H1 (cell line): ENCODE results near the gene NT5C1A. TPM values are rescaled to one million over a fixed set of nuclear protein-coding genes. Genes with fewer than 3 reads are reported as not detected.
A peak's percentile ranks its signal among the peaks of the same experiment; 100 is the strongest.

Source experiments
- CHD7 ChIP-seq: fragments of 300-600 bp; sonication (generic); IDR thresholded peaks from 2 replicates; pipeline ENCODE4 v1.7.1; 2012; ENCODE audit warnings: low read length, moderate library complexity, mild to moderate bottlenecking, inconsistent platforms; ENCODE audit not compliant: insufficient replicate concordance
- CTCF ChIP-seq, 3 experiments: IDR thresholded peaks; 1 replicate in 2 of 3; 2 replicates in 1 of 3; pipeline versions ENCODE4 v1.5.1 to v1.6.1; 2011; ENCODE audit warnings: low read length in 3 of 3, mild to moderate bottlenecking in 3 of 3, inconsistent platforms in 2 of 3, low read depth in 1 of 3, moderate library complexity in 1 of 3; ENCODE audit not compliant: insufficient read depth in 1 of 3; ENCODE audit errors: control extremely low read depth in 1 of 3
- KDM1A ChIP-seq: fragments of 200-600, 300-600 bp; sonication (generic); IDR thresholded peaks from 2 replicates; pipeline ENCODE4 v1.7.1; 2016; ENCODE audit warnings: mild to moderate bottlenecking, low read length, borderline replicate concordance
- RNF2 ChIP-seq: fragments of 200-900, 300-1000 bp; sonication (generic); IDR thresholded peaks from 2 replicates; pipeline ENCODE4 v1.7.1; 2016; ENCODE audit warnings: borderline replicate concordance, low read depth, mild to moderate bottlenecking, antibody characterized with exemption, low read length; ENCODE audit not compliant: poor library complexity, severe bottlenecking; ENCODE audit errors: missing control alignments
- SIRT6 ChIP-seq: IDR thresholded peaks from one replicate; pipeline ENCODE4 v1.7.1; 2012; ENCODE audit warnings: low read length, inconsistent platforms
- SUZ12 ChIP-seq: fragments of 200-600 bp; sonication (generic); IDR thresholded peaks from 2 replicates; pipeline ENCODE4 v1.6.1; 2012; ENCODE audit warnings: mild to moderate bottlenecking, inconsistent platforms, low read length, moderate library complexity, mixed read lengths
- polyA plus RNA-seq, 7 experiments: library from polyadenylated mRNA; depleted of rRNA in 3 of 7; stranded (reverse) in 5 of 7; unstranded in 2 of 7; fragments of >200 nt in 5 of 7; fragments of 200-250 nt in 2 of 7; gene quantifications; 1 replicate in 5 of 7; 2 replicates in 1 of 7; 4 replicates in 1 of 7; pipeline versions ENCODE4 v1.2.1 to v1.2.3, GENCODE V29; 2011 to 2013; ENCODE audit warnings: missing spikeins in 2 of 7, mixed read lengths in 2 of 7
- total RNA-seq: library from RNA; stranded (reverse); fragmentation: NEBNext Ultra II Directional; extraction: Animal tissue kit (Norgen Biotek cat#: 25700); gene quantifications from 2 replicates; pipeline ENCODE4 v1.2.1, GENCODE V29; 2021

Gene NT5C1A
- total and polyA plus RNA-seq, 2 of the 8 experiments (the other 6 are each of a cell fraction or from before 2014, with no cell fraction given): not detected

DNA sequence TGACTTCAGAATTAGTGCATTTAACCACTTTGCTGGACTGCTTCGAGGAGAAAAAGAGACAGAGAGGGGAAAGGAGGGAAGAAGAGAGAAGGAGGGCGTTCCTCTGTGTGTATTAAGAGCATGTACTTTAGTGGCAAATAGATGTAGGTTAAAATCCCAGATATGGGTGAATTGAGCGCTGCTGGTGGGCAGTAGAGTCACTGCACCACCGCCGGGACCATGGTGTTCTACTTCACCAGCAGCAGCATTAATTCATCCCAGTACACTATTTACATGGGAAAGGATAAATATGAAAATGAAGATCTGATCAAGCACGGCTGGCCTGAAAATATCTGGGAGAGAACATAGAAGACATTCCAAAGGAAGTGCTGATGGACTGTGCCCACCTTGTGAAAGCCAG, 45.9 kb upstream of the NT5C1A start (continued):
- TF ChIP-seq CHD7 (no peak), SUZ12 (no peak), KDM1A (no peak), CTCF (IDR thresholded peaks at IDR 0.05; ENCODE audit: control extremely low read depth in 1 of 3, insufficient read depth in 1 of 3, low read depth in 1 of 3, low read length in 3 of 3) (peak in 2 of 3 experiments; percentile 20 to 21; a peak in 2 of 4 replicates), RNF2 (no peak), SIRT6 (no peak)
